Endothelial cell of umbilical vein (primary cell): ENCODE data around the gene FCN2. TPM values are rescaled to one million over a fixed set of nuclear protein-coding genes. Genes with fewer than 3 reads are reported as not detected.

Experiments
- BruUV-seq: library from RNA; stranded (reverse); fragments of 400-500 nt; replicated peaks from 2 replicates; lab custom pipeline; 2021; lab: Mats Ljungman, UMichigan
- CTCF ChIA-PET: fragments of 300-600, 350-600 bp; sonication (Branson Sonifier 250); formaldehyde crosslinking; loops from one replicate; lab custom pipeline; 2021; ENCODE audit warnings: antibody characterized with exemption, inconsistent platforms; lab: Charles Lee
- POLR2A ChIA-PET: fragments of 300-600, 350-600 bp; sonication (Branson Sonifier 250); formaldehyde crosslinking; loops from one replicate; lab custom pipeline; 2021; ENCODE audit warnings: antibody characterized with exemption, inconsistent platforms; lab: Charles Lee
- DNase-seq: peaks from one replicate; pipeline ENCODE4 v3.0.0-alpha.2; 2011; ENCODE audit warnings: low read depth, low spot score
- FAIRE-seq: peaks from 2 replicates; lab custom pipeline; 2011; peaks lifted over from hg19 to GRCh38; lab: Jason Lieb, UNC
- H2AFZ ChIP-seq: 2 replicates; pipeline ENCODE4 v1.6.0; 2012; ENCODE audit warnings: low read depth, low read length, control low read depth, inconsistent platforms
- H3K27ac ChIP-seq: 2 replicates; pipeline ENCODE4 v1.5.1; 2011; ENCODE audit warnings: low read depth, mild to moderate bottlenecking, control low read depth, low read length, moderate library complexity; ENCODE audit not compliant: insufficient read depth
- H3K27me3 ChIP-seq, 2 experiments: 2 replicates each; pipeline versions ENCODE4 v1.6.0 to v1.6.1; 2011; ENCODE audit warnings: low read length in 2 of 2, mixed read lengths in 1 of 2; ENCODE audit not compliant: control insufficient read depth in 2 of 2, insufficient read depth in 2 of 2
- H3K36me3 ChIP-seq, 2 experiments: 2 replicates in 1 of 2; 3 replicates in 1 of 2; pipeline ENCODE4 v1.5.1; 2011; ENCODE audit warnings: low read length in 2 of 2, mild to moderate bottlenecking in 1 of 2, moderate library complexity in 1 of 2; ENCODE audit not compliant: control insufficient read depth in 2 of 2, insufficient read depth in 2 of 2; ENCODE audit errors: extremely low read depth in 1 of 2
- H3K4me1 ChIP-seq: 3 replicates; pipeline ENCODE4 v1.5.1; 2011; ENCODE audit warnings: mild to moderate bottlenecking, low read length; ENCODE audit not compliant: control insufficient read depth, insufficient read depth; ENCODE audit errors: extremely low read depth
- H3K4me2 ChIP-seq: 2 replicates; pipeline ENCODE4 v1.6.1; 2011; ENCODE audit warnings: low read length, control low read depth, mixed read lengths; ENCODE audit not compliant: insufficient read depth
- H3K4me3 ChIP-seq, 3 experiments: fragments of 200-600 bp in 1 of 3; sonication (generic), shearing (Covaris generic) in 1 of 3; replicated peaks in 1 of 3; 2 replicates each; pipeline ENCODE4 v1.5.1; 2011 to 2016; ENCODE audit warnings: control low read depth in 3 of 3, low read length in 3 of 3, mild to moderate bottlenecking in 2 of 3, inconsistent platforms in 1 of 3, low read depth in 1 of 3, moderate library complexity in 1 of 3; ENCODE audit not compliant: insufficient read depth in 1 of 3
- H3K79me2 ChIP-seq: 2 replicates; pipeline ENCODE4 v1.6.0; 2012; ENCODE audit warnings: low read length, inconsistent platforms; ENCODE audit not compliant: control insufficient read depth, insufficient read depth
- H3K9ac ChIP-seq: replicated peaks from 2 replicates; pipeline ENCODE3; 2011; ENCODE audit warnings: low read length, control low read depth; ENCODE audit not compliant: insufficient read depth; ENCODE audit errors: extremely low read depth
- H3K9me1 ChIP-seq: replicated peaks from 3 replicates; pipeline ENCODE4 v1.6.0; 2011; ENCODE audit warnings: mild to moderate bottlenecking, low read length; ENCODE audit not compliant: control insufficient read depth, insufficient read depth; ENCODE audit errors: extremely low read depth
- H3K9me3 ChIP-seq: replicated peaks from 2 replicates; pipeline ENCODE4 v1.5.1; 2012; ENCODE audit warnings: low read length, inconsistent platforms; ENCODE audit not compliant: control insufficient read depth, insufficient read depth
- H4K20me1 ChIP-seq: replicated peaks from 2 replicates; pipeline ENCODE3; 2011; ENCODE audit warnings: mild to moderate bottlenecking, low read length; ENCODE audit not compliant: control insufficient read depth, insufficient read depth; ENCODE audit errors: extremely low read depth
- CTCF ChIP-seq, 2 donors: IDR thresholded peaks; 1 replicate in 1 of 2; 2 replicates in 1 of 2; pipeline ENCODE4 v1.5.1; 2011; ENCODE audit warnings: low read length in 2 of 2, mild to moderate bottlenecking in 2 of 2, moderate library complexity in 2 of 2, control low read depth in 1 of 2, inconsistent platforms in 1 of 2, low read depth in 1 of 2; ENCODE audit not compliant: insufficient read depth in 1 of 2; ENCODE audit errors: extremely low read depth in 1 of 2
- EZH2 ChIP-seq: IDR thresholded peaks from 2 replicates; pipeline ENCODE4 v1.6.1; 2012; ENCODE audit warnings: borderline replicate concordance, low read depth, mild to moderate bottlenecking, moderate library complexity, low read length, inconsistent platforms; ENCODE audit not compliant: severe bottlenecking
- FOS ChIP-seq: IDR thresholded peaks from 2 replicates; pipeline ENCODE4 v1.6.1; 2011; ENCODE audit warnings: mild to moderate bottlenecking, low read length, moderate library complexity, borderline replicate concordance; ENCODE audit not compliant: insufficient read depth
- GATA2 ChIP-seq: IDR thresholded peaks from 2 replicates; pipeline ENCODE4 v1.7.0; 2011; ENCODE audit warnings: low read depth, mild to moderate bottlenecking, moderate library complexity, mixed read lengths, low read length; ENCODE audit not compliant: insufficient read length, insufficient read depth
- JUN ChIP-seq: IDR thresholded peaks from 2 replicates; pipeline ENCODE4 v1.6.1; 2011; ENCODE audit warnings: borderline replicate concordance, low read depth; ENCODE audit not compliant: insufficient read length, insufficient read depth
- MAX ChIP-seq: IDR thresholded peaks from 2 replicates; pipeline ENCODE4 v1.6.1; 2011; ENCODE audit not compliant: insufficient read depth, insufficient read length
- MYC ChIP-seq: IDR thresholded peaks from one replicate; pipeline ENCODE4 v1.6.1; 2011; ENCODE audit warnings: mild to moderate bottlenecking, low read depth, low read length
- POLR2A ChIP-seq: IDR thresholded peaks from 2 replicates; pipeline ENCODE4 v1.6.1; 2012; ENCODE audit warnings: low read depth, mild to moderate bottlenecking, control low read depth, low read length
- POLR2AphosphoS5 ChIP-seq: IDR thresholded peaks from 2 replicates; pipeline ENCODE4 v1.6.1; 2012; ENCODE audit warnings: low read depth, mild to moderate bottlenecking, control low read depth, low read length, moderate library complexity; ENCODE audit not compliant: insufficient read depth
- dilution Hi-C: fragments of 300-500 bp; cut with MboI; formaldehyde crosslinking; loops from one replicate; pipeline ENCODE4 v1.15.0; 2019; ENCODE audit warnings: low sequenced_read_pairs; ENCODE audit not compliant: extremely low pct_ligation_motif_present
- intact Hi-C: fragments of 100-400 bp; cut with micrococcal nuclease; formaldehyde crosslinking; loops from one replicate; pipeline ENCODE4 v1.10.0; 2022
- polyA plus RNA-seq, 4 experiments: library from polyadenylated mRNA; depleted of rRNA in 3 of 4; stranded (reverse) in 3 of 4; unstranded in 1 of 4; fragments of >200 nt; gene quantifications; 2 replicates each; pipeline versions ENCODE4 v1.2.1 to v1.2.3, GENCODE V29; 2011 to 2012; ENCODE audit warnings: missing spikeins in 1 of 4
- total RNA-seq: library from RNA; stranded (reverse); gene quantifications from 2 replicates; pipeline ENCODE4 v1.2.3, GENCODE V29; 2021

The FCN2 gene
- total and polyA plus RNA-seq, 2 donors (not counting 3 experiments of a cell fraction or from before 2014, with no cell fraction given): not detected

DNA sequence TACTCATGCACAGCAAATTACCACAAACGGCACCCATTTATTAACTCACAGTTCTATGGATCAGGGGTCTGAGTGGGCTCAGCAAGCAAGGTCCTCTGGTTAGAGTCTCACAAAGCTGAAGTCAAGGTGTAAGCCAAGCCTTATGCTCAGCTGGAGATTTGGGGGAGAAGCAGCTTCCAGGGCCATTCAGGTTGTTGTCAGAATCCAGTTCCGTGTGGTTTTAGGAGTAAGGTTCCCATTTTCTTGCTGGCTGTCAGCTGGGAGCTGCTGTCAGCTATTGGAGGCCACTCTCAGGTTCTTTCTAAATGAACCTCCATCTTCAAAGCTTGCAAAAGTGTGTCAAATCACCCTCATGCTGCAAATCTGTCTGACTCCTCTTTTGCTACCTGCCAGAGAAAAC lies 17.7 kb downstream of the FCN2 start:
- Histone ChIP-seq H3K79me2 (no peaks in the 10 kb centered on the region), H3K4me1 (peaks cover 22% of the 10 kb centered on the region), H3K4me3 (no peak overlapping the region), H3K9ac (no peak overlapping the region), H3K27me3 (peaks cover 8 to 15% of the 10 kb centered on the region in 2 experiments), H3K27ac (no peak overlapping the region), H3K9me1 (no peaks in the 10 kb centered on the region), H3K36me3 (no peaks in the 10 kb centered on the region), H2AFZ (no peak overlapping the region), H3K4me2 (no peak overlapping the region), H4K20me1 (no peaks in the 10 kb centered on the region), H3K9me3 (no peaks in the 10 kb centered on the region)
- dilution Hi-C loops: no loop called here
- TF ChIP-seq MAX: no peak
- TF ChIP-seq EZH2: no peak
- TF ChIP-seq GATA2: no peak
- TF ChIP-seq POLR2AphosphoS5: no peak
- TF ChIP-seq JUN: no peak
- no peak for TF ChIP-seq POLR2A
- no peak for TF ChIP-seq MYC
- no peak for TF ChIP-seq FOS
- no peak for TF ChIP-seq CTCF (IDR thresholded peaks at IDR 0.05; ENCODE audit: extremely low read depth in 1 of 2, insufficient read depth in 1 of 2, low read depth in 1 of 2, low read length in 2 of 2)
- POLR2A ChIA-PET: no interaction called here
- BruUV-seq: no TSS peak
- no peak for DNase-seq
- CTCF ChIA-PET: interaction anchor here (0.8 to 1.6 kb wide), 2 partner anchors 9 to 11 kb away, joined by 3 read pairs; no protein-coding TSS in a partner anchor
- FAIRE-seq: no peak
- intact Hi-C loops: no loop called here
